ENCODE measurements around the gene HCN2. TPM values are rescaled to one million over a fixed set of nuclear protein-coding genes. Genes with fewer than 3 reads are reported as not detected.
A peak's percentile ranks its signal among the peaks of the same experiment; 100 is the strongest.

Gene HCN2
- total RNA-seq, 1 donor from 2014 or later, result 0.55 TPM

- peak; percentile 51 for DNase-seq (ENCODE audit: low read depth)
These were observed 49.8 kb downstream of the HCN2 start, which contains the start of gene FGF22 for GRCh38 chr19:639253-640160. TSS of gene FGF22 (plus strand) at chr19:639879. CDS start at chr19:639926, 47 bp downstream.

GRCh38 chr19:640161-640558, 50.5 kb downstream of the HCN2 start:
- no peak for DNase-seq (ENCODE audit: low read depth)

DNA sequence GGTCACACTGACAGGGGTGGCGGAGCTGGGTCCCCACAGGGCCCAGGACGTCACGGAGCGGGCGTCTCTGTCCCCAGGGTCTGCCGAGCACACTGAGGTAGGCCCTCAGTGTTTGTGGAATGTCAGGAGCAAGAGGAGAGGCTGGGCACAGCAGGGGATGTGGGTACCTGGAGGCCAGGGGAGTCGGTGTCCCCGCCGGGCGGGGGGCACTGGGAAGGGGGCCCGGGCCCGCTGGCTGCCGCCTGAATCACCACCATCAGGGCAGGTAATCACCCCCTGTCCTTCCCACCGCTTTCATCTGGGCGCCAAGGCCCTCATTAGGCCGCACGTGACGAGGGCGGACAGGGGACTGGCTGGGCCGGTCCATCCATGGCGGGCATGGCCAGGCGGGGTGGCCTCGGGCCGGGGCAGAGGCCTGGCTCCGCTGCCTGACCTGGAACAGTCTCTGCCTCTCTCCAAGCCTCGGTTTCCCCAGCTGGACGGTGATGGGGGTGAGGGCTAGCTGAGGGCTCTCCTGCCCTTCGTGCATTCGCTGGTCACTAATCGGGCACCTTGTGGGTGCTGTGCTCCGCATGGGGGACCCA, 51.0 kb downstream of the HCN2 start:
- DNase-seq (ENCODE audit: low read depth), result no peak

GRCh38 chr19:641702-642101, 52.0 kb downstream of the HCN2 start:
- DNase-seq (ENCODE audit: low read depth), result no peak

GRCh38 chr19:642767-643727, 53.4 kb downstream of the HCN2 start:
- DNase-seq (ENCODE audit: low read depth), result no peak

GRCh38 chr19:643736-644135, 54.1 kb downstream of the HCN2 start:
- DNase-seq (ENCODE audit: low read depth), result no peak

DNA sequence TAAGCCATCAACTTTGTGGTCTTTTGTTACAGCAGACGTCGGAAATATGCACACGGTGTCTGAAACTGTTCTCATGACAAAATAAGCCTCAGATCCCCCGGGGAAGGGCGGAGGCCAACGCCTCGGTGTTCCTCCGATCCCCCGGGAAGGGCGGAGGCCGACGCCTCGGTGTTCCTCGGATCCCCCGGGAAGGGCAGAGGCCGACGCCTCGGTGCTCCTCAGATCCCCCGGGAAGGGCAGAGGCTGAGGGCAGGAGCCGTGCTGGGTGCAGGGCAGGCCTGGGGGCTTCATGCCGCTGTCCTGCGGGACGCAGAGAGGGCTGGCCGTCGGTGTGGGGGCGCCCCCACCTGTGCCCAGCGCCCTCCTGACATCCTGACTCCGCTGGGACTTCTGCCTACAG, 54.7 kb downstream of the HCN2 start:
- DNase-seq (ENCODE audit: low read depth), result no peak

DNA sequence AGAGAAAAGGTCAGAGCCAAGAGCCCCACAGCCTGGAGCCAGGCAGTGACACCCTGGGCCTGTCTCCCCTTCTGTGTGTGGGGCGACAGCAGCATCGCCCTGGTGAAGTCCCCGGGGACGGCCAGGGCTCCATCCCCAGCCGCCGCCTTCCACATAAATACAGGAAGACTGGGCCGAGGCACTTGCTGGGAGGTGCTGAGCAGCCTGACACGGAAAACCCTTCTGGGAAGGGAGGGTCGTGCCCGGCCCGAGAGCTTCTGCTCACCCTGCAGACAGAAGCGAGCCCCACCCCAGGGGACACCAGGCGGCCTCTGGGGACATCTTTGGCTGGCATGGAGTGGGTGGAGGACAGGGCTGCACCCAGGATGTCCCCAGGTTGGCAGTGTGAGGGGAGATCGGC, 55.1 kb downstream of the HCN2 start:
- DNase-seq (ENCODE audit: low read depth), result no peak

- DNase-seq (ENCODE audit: low read depth), result no peak
These were observed 56.5 kb downstream of the HCN2 start for GRCh38 chr19:645912-646778.

GRCh38 chr19:646779-647565, 57.3 kb downstream of the HCN2 start:
- DNase-seq (ENCODE audit: low read depth), result no peak

DNA sequence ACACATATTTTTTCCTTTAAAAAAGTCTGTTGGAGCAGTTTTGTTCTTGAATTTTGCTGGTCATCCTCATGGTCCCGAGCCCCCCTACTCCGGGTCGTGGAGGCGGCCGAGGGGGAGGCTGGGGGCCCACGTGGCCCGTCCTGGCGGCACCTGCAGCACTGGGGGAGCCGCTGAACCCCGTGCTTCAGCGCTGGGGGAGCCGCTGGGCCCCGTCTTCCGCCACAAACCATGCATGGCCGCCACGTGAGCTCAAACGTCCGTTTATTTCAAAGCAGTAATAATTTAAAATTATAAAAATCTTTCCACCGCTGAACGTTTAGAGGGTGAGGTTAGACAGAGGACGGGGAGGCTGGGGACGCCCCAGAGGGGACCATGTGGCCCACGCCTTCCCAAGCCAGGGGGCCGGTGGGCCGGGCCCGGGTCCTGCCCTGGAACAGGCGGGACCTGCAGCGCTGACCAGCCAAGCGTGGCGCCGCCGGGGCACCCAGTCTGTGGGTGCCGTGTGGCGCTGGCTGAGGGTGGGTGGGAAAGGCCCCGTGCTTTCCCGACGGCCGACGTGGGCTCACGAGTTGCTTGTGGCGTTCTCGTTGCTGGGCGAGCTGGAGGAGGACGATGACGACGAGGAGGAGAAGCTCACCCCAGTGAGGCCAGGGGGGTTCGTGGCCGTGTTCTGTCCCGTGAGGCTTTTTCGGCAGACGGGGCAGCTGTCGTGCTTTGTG, 58.0 kb downstream of the HCN2 start:
- no peak for DNase-seq (ENCODE audit: low read depth)

DNA sequence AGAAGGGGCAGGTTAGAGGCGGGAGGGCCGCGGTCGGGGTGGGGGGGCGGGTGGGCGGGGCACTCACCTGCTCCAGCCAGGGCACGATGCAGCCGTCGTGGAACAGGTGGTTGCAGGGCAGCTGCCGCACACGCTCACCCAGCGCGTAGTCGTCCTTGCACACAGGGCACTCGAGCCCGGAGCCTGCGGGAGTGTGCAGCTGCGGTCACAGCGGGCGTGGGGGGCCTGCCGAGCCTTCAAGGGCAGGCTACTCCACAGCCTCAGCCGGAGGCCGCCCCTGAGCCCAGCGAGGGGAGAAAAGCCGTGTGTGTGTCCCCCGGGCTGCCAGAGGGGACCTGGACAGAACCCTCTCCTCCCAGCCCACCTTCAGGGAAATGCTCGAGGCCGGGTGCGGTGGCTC, 58.6 kb downstream of the HCN2 start:
- DNase-seq (ENCODE audit: low read depth), result no peak

- no peak for DNase-seq (ENCODE audit: low read depth)
These were observed 59.5 kb downstream of the HCN2 start for GRCh38 chr19:648904-649801.

DNA sequence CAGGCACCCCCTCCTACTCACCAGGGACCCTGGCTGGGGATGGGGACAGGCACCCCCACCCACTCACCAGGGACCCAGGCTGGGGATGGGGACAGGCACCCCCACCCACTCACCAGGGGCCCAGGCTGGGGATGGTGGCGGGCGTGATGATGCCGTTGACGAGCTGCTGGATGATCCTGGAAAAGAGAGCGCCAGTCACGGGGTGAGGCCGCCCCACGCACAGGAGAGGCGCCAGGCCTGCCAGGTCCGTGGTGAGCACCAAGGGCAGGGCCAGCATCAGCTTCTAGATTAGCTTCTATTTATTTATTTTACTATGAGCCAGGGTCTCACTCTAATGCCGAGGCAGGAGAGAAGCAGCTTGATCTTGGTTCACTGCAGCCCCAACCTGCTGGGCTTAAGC, 60.4 kb downstream of the HCN2 start:
- no peak for DNase-seq (ENCODE audit: low read depth)

GRCh38 chr19:651114-651818, 61.6 kb downstream of the HCN2 start:
- no peak for DNase-seq (ENCODE audit: low read depth)

DNA sequence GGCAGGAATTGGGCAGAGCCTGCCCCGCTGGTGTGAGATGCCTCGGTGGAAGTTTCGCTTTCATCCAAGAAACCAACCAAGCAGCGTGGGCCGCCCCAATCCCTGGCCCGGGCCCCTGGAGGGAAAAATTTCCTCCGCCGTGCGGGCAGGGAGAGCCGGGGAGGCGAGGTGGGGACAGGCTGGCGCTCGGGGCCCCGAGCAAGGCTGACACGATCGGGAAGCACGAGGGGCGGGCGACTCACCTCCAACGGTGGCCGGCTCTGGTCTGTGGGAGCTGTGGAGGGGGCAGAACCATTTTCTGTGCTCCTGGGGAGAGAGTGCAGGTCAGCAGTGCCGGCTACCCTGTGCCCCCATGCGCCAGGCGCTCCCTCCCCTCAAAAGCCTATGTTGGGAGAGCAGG, 62.3 kb downstream of the HCN2 start:
- DNase-seq (ENCODE audit: low read depth), result no peak

DNA sequence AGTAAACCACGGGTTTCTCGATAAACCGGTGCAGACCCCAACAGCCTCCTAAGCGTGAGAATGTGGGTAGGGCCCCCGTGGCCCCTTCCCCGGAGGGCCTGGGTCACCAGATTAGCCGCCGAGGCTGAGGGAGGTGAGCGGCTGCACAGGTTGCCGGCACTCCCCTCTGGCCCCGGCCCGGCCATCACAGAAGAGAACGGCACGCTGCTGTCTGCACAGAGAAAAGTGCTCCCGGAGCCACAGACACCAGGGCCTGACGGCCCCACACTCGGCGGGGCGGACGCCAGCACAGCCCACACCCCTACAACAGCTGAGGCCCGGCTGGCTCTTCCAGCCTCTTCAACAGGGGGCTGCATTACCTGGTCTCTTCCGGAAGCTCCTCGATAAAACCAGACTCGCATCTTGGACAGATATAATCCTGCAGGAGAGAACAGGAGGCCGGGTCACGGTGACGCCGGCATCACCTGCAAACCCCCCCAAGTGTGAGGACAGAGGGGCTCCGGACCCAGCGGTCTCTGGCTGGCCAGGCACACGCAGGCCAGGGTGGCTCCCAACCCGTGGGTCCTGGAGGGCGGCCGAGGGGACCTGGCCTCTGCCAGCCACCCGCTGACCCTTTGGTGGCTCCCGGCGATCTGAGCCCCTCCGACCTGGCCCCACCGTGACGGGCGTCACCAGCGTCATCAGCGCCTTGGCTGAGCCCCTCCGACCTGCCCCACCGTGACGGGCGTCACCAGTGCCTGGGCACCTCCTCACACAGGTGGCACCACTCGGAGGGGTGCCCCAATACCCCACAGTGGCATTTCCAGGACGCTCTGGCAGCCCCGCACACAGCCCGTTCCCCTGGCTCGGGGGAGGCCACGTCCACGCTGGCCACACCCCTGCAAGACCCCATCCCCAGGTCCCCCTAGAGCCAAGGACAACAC, 63.0 kb downstream of the HCN2 start:
- DNase-seq (ENCODE audit: low read depth), result no peak
